ENCODE results near the gene ADAMTS2. TPM values are rescaled to one million over a fixed set of nuclear protein-coding genes. Genes with fewer than 3 reads are reported as not detected.
A peak's percentile ranks its signal among the peaks of the same experiment; 100 is the strongest.
"Not testable (repeated sequence)": the region's sequence is repeated elsewhere in the genome, so short reads cannot be mapped to it uniquely, and the experiment has no call there.

Gene ADAMTS2
- total and polyA plus RNA-seq, 8 donors = 1.8 to 41.5 (median 11.6) TPM

- Histone ChIP-seq H3K4me3 (no peak overlapping the region), H3K27ac (peak overlapping the region in 2 of 5 donors; percentile 22 to 40), H3K27me3 (no peaks in the 10 kb centered on the region), H3K9me3 (no peaks in the 10 kb centered on the region), H3K4me1 (peaks cover 0 to 10% (median 2%) of the 10 kb centered on the region in 4 donors), H3K36me3 (no peaks in the 10 kb centered on the region)
- no peak for TF ChIP-seq EP300 (IDR thresholded peaks at IDR 0.05)
- TF ChIP-seq, protein P1, sequence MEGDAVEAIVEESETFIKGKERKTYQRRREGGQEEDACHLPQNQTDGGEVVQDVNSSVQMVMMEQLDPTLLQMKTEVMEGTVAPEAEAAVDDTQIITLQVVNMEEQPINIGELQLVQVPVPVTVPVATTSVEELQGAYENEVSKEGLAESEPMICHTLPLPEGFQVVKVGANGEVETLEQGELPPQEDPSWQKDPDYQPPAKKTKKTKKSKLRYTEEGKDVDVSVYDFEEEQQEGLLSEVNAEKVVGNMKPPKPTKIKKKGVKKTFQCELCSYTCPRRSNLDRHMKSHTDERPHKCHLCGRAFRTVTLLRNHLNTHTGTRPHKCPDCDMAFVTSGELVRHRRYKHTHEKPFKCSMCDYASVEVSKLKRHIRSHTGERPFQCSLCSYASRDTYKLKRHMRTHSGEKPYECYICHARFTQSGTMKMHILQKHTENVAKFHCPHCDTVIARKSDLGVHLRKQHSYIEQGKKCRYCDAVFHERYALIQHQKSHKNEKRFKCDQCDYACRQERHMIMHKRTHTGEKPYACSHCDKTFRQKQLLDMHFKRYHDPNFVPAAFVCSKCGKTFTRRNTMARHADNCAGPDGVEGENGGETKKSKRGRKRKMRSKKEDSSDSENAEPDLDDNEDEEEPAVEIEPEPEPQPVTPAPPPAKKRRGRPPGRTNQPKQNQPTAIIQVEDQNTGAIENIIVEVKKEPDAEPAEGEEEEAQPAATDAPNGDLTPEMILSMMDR (IDR thresholded peaks at IDR 0.05) = no peak
- DNase-seq = peak in 1 of 2 donors; percentile 56
- intact Hi-C loops (cut with DNase I; ENCODE audit: low total_unique reads) = no loop called here
- 57 to 65% (median 60%) methylated on average over 23 of the region's 23 CpGs for WGBS, 5 donors
These were observed 60.3 kb downstream of the ADAMTS2 start for GRCh38 chr5:179284751-179285631.

- DNase-seq; H3K9me3 ChIP-seq; H3K4me3 ChIP-seq; H3K4me1 ChIP-seq; H3K27ac ChIP-seq; H3K36me3 ChIP-seq; intact Hi-C loops (cut with DNase I; ENCODE audit: low total_unique reads); H3K27me3 ChIP-seq: not testable (repeated sequence)
- 88 to 99% (median 94%) methylated on average over 10 of the region's 10 CpGs for WGBS, 5 donors
These were observed 61.4 kb downstream of the ADAMTS2 start for GRCh38 chr5:179283908-179284307.

- intact Hi-C loops (cut with DNase I; ENCODE audit: low total_unique reads) = no loop called here
- no peaks in the 10 kb centered on the region for H3K36me3 ChIP-seq
- H3K27me3 ChIP-seq = no peaks in the 10 kb centered on the region
- 86 to 95% (median 94%) methylated on average over 1 of the region's 1 CpG for WGBS, 5 donors
- H3K4me3 ChIP-seq = no peak overlapping the region
- no peak overlapping the region for H3K27ac ChIP-seq
- peaks cover 0 to 3% (median 0%) of the 10 kb centered on the region in 4 donors for H3K4me1 ChIP-seq
- TF ChIP-seq POLR2A (IDR thresholded peaks at IDR 0.05) = no peak
- TF ChIP-seq EP300 (IDR thresholded peaks at IDR 0.05) = no peak
- TF ChIP-seq POLR2AphosphoS5 (IDR thresholded peaks at IDR 0.05) = no peak
- TF ChIP-seq, protein P1 (IDR thresholded peaks at IDR 0.05) = no peak
- no peaks in the 10 kb centered on the region for H3K9me3 ChIP-seq
- DNase-seq = no peak
These were observed 63.6 kb downstream of the ADAMTS2 start for GRCh38 chr5:179281694-179282093.

- H3K27me3 ChIP-seq = no peaks in the 10 kb centered on the region
- no peak overlapping the region for H3K4me3 ChIP-seq
- H3K27ac ChIP-seq = no peak overlapping the region
- 86 to 89% (median 87%) methylated on average over 8 of the region's 8 CpGs for WGBS, 5 donors
- intact Hi-C loops (cut with DNase I; ENCODE audit: low total_unique reads) = no loop called here
- H3K36me3 ChIP-seq = no peaks in the 10 kb centered on the region
- peaks cover 0 to 8% (median 2%) of the 10 kb centered on the region in 4 donors for H3K4me1 ChIP-seq
- H3K9me3 ChIP-seq = no peaks in the 10 kb centered on the region
- TF ChIP-seq EP300 (IDR thresholded peaks at IDR 0.05) (no peak), POLR2A (IDR thresholded peaks at IDR 0.05) (no peak), POLR2AphosphoS5 (IDR thresholded peaks at IDR 0.05) (no peak)
- TF ChIP-seq, protein P1 (IDR thresholded peaks at IDR 0.05) = no peak
- no peak for DNase-seq
These were observed 65.2 kb downstream of the ADAMTS2 start for GRCh38 chr5:179280095-179280490.
